Large intestine (tissue), 3 donors: ENCODE results near the gene CERS1. TPM values are rescaled to one million over a fixed set of nuclear protein-coding genes. Genes with fewer than 3 reads are reported as not detected.

ENCODE experiments used
- DNase-seq, 2 donors: peaks; one replicate each; pipeline versions ENCODE4 v3.0.0 to v3.0.0-alpha.2; 2013
- H3K27ac ChIP-seq: one replicate; pipeline ENCODE4 v1.5.1; 2013; ENCODE audit warnings: low read length
- H3K27me3 ChIP-seq: 2 replicates; pipeline ENCODE4 v1.6.1; 2013; ENCODE audit warnings: low read length; ENCODE audit not compliant: control insufficient read depth, insufficient read depth
- H3K36me3 ChIP-seq: 2 replicates; pipeline ENCODE4 v1.6.1; 2013; ENCODE audit warnings: low read length; ENCODE audit not compliant: control insufficient read depth, insufficient read depth
- H3K4me1 ChIP-seq: one replicate; pipeline ENCODE4 v1.6.1; 2013; ENCODE audit warnings: low read length; ENCODE audit not compliant: control insufficient read depth, insufficient read depth
- H3K4me3 ChIP-seq: one replicate; pipeline ENCODE4 v1.5.1; 2013; ENCODE audit warnings: low read length
- H3K9me3 ChIP-seq: one replicate; pipeline ENCODE4 v1.6.1; 2013; ENCODE audit warnings: mild to moderate bottlenecking, low read depth, low read length, moderate library complexity; ENCODE audit not compliant: control insufficient read depth
- WGBS: methylation state at CpG from one replicate; pipeline ENCODE4 v1.1.5; 2013; ENCODE audit warnings: low lambda C conversion rate; ENCODE audit not compliant: insufficient coverage; 5-methylcytosine and 5-hydroxymethylcytosine counted together
- polyA plus RNA-seq: library from polyadenylated mRNA; unstranded; fragments of 120-200 nt; gene quantifications from one replicate; pipeline ENCODE4 v1.2.1, GENCODE V29; 2013

The CERS1 gene
- polyA plus RNA-seq, 1 donor = 3.1 TPM

DNA sequence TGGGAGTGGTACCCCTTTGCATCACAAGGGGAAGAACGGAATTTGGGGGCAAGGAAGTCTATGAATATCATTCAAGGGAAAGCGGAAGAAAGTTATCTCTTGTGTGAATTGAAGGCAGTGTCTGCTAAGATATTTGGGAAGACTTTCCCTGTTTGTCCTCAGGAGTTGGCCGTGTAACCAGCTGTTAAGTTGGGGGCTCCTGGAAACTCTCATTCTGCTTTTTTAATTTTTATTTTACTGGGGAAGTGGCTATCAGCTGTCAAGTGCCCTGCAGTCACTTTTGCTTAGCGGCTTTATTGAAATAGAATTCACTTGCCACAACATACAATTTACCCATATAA, 61.3 kb downstream of the CERS1 start:
- H3K4me1 ChIP-seq = peaks cover 28% of the 10 kb centered on the region
- WGBS = 50% methylated on average over 3 of the region's 4 CpGs
- no peak for DNase-seq
- H3K36me3 ChIP-seq = peaks cover 22% of the 10 kb centered on the region
- H3K27ac ChIP-seq = peak overlapping the region; percentile 4
- peak overlapping the region; percentile 90 for H3K4me3 ChIP-seq
- no peaks in the 10 kb centered on the region for H3K9me3 ChIP-seq
- H3K27me3 ChIP-seq = peaks cover 2% of the 10 kb centered on the region

DNA sequence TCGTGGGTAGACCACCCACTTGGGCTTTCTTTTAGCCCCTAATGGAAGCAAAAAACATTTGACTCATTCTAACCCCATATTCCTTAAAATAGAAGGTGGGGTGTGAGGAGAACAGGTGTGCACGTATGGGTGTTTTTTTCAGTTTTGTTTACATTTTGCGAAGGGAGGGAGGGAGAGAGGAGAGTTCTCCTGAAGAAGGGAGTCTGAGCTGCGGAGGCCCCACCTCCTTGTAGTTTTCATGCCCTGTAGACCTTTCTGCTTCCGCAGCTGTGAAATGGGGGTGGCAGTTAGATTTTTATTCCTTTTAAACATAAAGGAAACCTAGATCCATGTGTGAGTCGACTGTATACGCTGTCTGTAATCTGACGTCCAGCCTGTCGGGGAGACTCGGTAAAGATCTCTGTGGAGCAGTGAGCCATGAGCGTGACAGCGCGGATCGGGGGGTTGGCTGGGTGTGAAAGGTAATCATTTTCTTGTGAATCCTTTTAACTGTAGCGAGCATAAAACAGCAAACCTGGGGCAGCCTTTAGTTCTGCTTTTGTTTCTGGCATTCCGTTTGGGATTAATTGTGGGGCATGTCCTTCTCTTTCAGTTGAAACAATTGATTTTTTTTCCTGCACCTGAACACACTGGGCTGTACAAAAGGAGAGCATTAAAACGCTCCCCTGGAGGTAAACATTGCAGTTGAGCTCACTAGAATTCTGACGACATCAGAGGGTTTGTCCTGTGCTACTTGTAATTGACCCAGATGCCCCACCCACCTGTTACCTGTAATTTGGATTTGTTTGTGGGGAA, 61.9 kb downstream of the CERS1 start:
- Histone ChIP-seq H3K27me3 (peaks cover 2% of the 10 kb centered on the region), H3K4me1 (peaks cover 24% of the 10 kb centered on the region), H3K27ac (peak overlapping the region; percentile 50), H3K4me3 (peak overlapping the region; percentile 90), H3K36me3 (peaks cover 22% of the 10 kb centered on the region), H3K9me3 (no peaks in the 10 kb centered on the region)
- WGBS = 30% methylated on average over 2 of the region's 18 CpGs
- peak; percentile 31 to 65 for DNase-seq

- peak in 1 of 2 donors; percentile 22 for DNase-seq
- Histone ChIP-seq H3K4me1 (peaks cover 18% of the 10 kb centered on the region), H3K27ac (peak overlapping the region; percentile 78), H3K9me3 (no peaks in the 10 kb centered on the region), H3K36me3 (peaks cover 20% of the 10 kb centered on the region), H3K4me3 (peak overlapping the region; percentile 90), H3K27me3 (peaks cover 2% of the 10 kb centered on the region)
- no CpG with 5 or more reads among the region's 9 CpGs for WGBS
Observed at GRCh38 chr19:18833141-18833476, 62.8 kb downstream of the CERS1 start.

- H3K36me3 ChIP-seq = peaks cover 15% of the 10 kb centered on the region
- WGBS = no CpG with 5 or more reads among the region's 69 CpGs
- peak overlapping the region; percentile 90 for H3K4me3 ChIP-seq
- H3K27me3 ChIP-seq = peaks cover 2% of the 10 kb centered on the region
- no peaks in the 10 kb centered on the region for H3K9me3 ChIP-seq
- peak in 1 of 2 donors; percentile 58 for DNase-seq
- peak overlapping the region; percentile 78 for H3K27ac ChIP-seq
- peaks cover 18% of the 10 kb centered on the region for H3K4me1 ChIP-seq
Observed at GRCh38 chr19:18832306-18833140, 63.4 kb downstream of the CERS1 start.

DNA sequence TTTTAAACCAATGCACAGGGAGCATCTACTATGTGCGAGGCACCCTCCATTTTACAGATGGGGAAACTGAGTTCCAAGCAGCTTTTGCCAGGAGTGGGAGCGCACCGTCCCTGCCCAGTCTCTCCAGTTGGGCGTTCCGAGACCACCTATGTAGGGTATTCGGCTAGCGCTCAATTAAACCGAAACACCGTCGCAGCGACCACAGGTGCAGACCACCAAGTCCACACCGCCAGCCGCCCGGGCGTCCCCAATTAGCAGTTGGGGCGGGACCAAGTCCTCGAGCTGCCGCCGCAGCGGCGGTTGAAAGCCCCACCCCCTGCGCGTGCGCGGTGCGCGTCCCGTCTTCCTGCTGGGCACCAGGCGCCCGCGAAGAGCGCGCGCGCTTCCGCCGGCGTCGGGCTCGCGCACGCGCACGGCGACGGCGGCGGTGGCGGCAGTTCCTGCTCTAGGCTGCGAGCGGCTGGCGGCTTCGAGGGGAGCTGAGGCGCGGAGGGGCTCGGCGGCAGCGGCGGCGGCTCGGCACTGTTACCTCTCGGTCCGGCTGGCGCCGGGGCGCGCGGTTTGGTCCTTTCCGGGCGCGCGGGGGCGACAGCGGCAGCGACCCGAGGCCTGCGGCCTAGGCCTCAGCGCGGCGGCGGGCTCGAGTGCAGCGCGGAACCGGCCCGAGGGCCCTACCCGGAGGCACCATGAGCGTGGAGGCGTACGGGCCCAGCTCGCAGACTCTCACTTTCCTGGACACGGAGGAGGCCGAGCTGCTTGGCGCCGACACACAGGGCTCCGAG, 64.2 kb downstream of the CERS1 start, which contains the start of gene UPF1:
UPF1 (plus strand) TSS at position 436 of the 782 bp plus-strand sequence; CDS start at position 687, 251 bp downstream.
- H3K36me3 ChIP-seq = peaks cover 13% of the 10 kb centered on the region
- H3K4me3 ChIP-seq = peak within 1 kb of the TSS; percentile 90
- H3K9me3 ChIP-seq = peaks cover 6% of the 10 kb centered on the region
- H3K4me1 ChIP-seq = peaks cover 16% of the 10 kb centered on the region
- no CpG with 5 or more reads among the region's 96 CpGs for WGBS
- peaks cover 2% of the 10 kb centered on the region for H3K27me3 ChIP-seq
- DNase-seq = peak; percentile 96 to 97
- H3K27ac ChIP-seq = peak within 1 kb of the TSS; percentile 78

GRCh38 chr19:18830488-18830887, 65.5 kb downstream of the CERS1 start:
- H3K36me3 ChIP-seq = peaks cover 7% of the 10 kb centered on the region

DNA sequence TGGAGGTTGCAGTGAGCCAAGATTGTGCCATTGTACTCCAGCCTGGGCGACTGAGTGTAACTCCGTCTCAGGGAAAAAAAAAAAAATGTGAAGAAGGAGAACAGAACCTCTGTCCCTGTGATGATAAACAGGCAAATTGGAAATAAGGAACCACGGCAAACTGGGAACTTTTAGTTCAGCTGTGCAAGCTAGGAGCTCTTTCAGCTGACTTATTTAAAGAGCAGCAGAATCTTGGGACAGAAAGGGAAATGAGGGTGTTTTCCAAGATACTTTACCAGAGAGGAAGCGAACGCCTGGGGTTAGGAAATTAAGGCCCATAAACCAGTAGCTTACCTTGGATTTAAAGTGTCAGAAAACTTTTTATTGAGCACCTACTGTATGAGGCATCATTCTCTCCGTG, 67.2 kb downstream of the CERS1 start:
- DNase-seq = no peak
- H3K36me3 ChIP-seq = no peaks in the 10 kb centered on the region
- no CpG with 5 or more reads among the region's 6 CpGs for WGBS
- no peak overlapping the region for H3K27ac ChIP-seq
- H3K4me3 ChIP-seq = no peak overlapping the region
- H3K4me1 ChIP-seq = peaks cover 6% of the 10 kb centered on the region
- peaks cover 2% of the 10 kb centered on the region for H3K27me3 ChIP-seq
- peaks cover 7% of the 10 kb centered on the region for H3K9me3 ChIP-seq

More at GRCh38 chr19:18830488-18830887, 65.5 kb downstream of the CERS1 start:
- Histone ChIP-seq H3K4me3 (no peak overlapping the region), H3K27ac (no peak overlapping the region), H3K9me3 (peaks cover 7% of the 10 kb centered on the region), H3K27me3 (peaks cover 2% of the 10 kb centered on the region), H3K4me1 (peaks cover 16% of the 10 kb centered on the region)
- DNase-seq = no peak
- WGBS = no CpG with 5 or more reads among the region's 2 CpGs

Other genes starting within 250 kb of the CERS1 start
- gene CRTC1, start 212.5 kb downstream of the CERS1 start, polyA plus RNA-seq = 21.5 TPM
- 1.2 TPM for gene COMP, start 104.9 kb downstream of the CERS1 start, polyA plus RNA-seq
- gene UPF1, start 64.2 kb downstream of the CERS1 start, polyA plus RNA-seq = 52.3 TPM
- 135 TPM for gene COPE, start 23.2 kb upstream of the CERS1 start, polyA plus RNA-seq
- gene DDX49, start 23.6 kb upstream of the CERS1 start, polyA plus RNA-seq = 34.3 TPM
- gene HOMER3, start 45.1 kb upstream of the CERS1 start, polyA plus RNA-seq = 13.9 TPM
- 90.0 TPM for gene SUGP2, start 137.4 kb upstream of the CERS1 start, polyA plus RNA-seq
- 21.0 TPM for gene ARMC6, start 137.4 kb upstream of the CERS1 start, polyA plus RNA-seq
- gene SLC25A42, start 167.8 kb upstream of the CERS1 start, polyA plus RNA-seq = 12.9 TPM
- gene TMEM161A, start 242.3 kb upstream of the CERS1 start, polyA plus RNA-seq = 29.0 TPM